GM13977 (cell line): ENCODE data around the gene PPP2CA.
"Not testable (repeated sequence)": the region's sequence is repeated elsewhere in the genome, so short reads cannot be mapped to it uniquely, and the experiment has no call there.

ENCODE experiments used
- DNase-seq: peaks from one replicate; pipeline ENCODE4 v3.0.0; 2012; ENCODE audit warnings: low spot score
- CTCF ChIP-seq: IDR thresholded peaks from 2 replicates; pipeline ENCODE4 v1.5.1; 2012; ENCODE audit warnings: mild to moderate bottlenecking, control low read depth; ENCODE audit not compliant: insufficient read depth; ENCODE audit errors: extremely low read depth, missing control alignments
- in situ Hi-C: fragments of 300-500 bp; cut with MboI; formaldehyde crosslinking; loops from one replicate; pipeline ENCODE4 v1.12.0; 2022; ENCODE audit warnings: low sequenced_read_pairs, low pct_unique_long_range_greater_than_20kb, mixed read lengths, inconsistent platforms; ENCODE audit not compliant: unreplicated experiment

Gene PPP2CA

GRCh38 chr5:134161513-134162395 lies 64.1 kb downstream of the PPP2CA start:
- DNase-seq, result no peak
- TF ChIP-seq CTCF, result no peak
- in situ Hi-C loops, result no loop called here

GRCh38 chr5:134153657-134154056 lies 72.2 kb downstream of the PPP2CA start:
- in situ Hi-C loops, result loop anchor here (5.0 kb wide), 1 partner anchor 111 kb away; no protein-coding TSS in a partner anchor
- no peak for DNase-seq
- TF ChIP-seq CTCF, result no peak

- TF ChIP-seq CTCF, result no peak
- in situ Hi-C loops, result loop anchor here (5.0 kb wide), 1 partner anchor 111 kb away; no protein-coding TSS in a partner anchor
Measured at GRCh38 chr5:134153241-134153640, 72.6 kb downstream of the PPP2CA start.

GRCh38 chr5:134152173-134152832 lies 73.6 kb downstream of the PPP2CA start:
- DNase-seq, result not testable (repeated sequence)

More at GRCh38 chr5:134153241-134153640, 72.6 kb downstream of the PPP2CA start:
- DNase-seq, result no peak

GRCh38 chr5:134151723-134152122 lies 74.2 kb downstream of the PPP2CA start:
- TF ChIP-seq CTCF, result no peak
- in situ Hi-C loops, result loop anchor here (5.0 kb wide), 1 partner anchor 109 kb away; no protein-coding TSS in a partner anchor
- DNase-seq, result no peak

More at GRCh38 chr5:134152173-134152832, 73.6 kb downstream of the PPP2CA start:
- in situ Hi-C loops, result loop anchor here (5.0 kb wide), 1 partner anchor 110 kb away; no protein-coding TSS in a partner anchor

GRCh38 chr5:134149571-134150303 lies 76.1 kb downstream of the PPP2CA start:
- in situ Hi-C loops, result loop anchor here (5.0 kb wide), 1 partner anchor 107 kb away; no protein-coding TSS in a partner anchor
- no peak for DNase-seq
- no peak for TF ChIP-seq CTCF
